Memory B cell (primary cell): ENCODE results near the gene FATE1.

ENCODE experiments used
- ATAC-seq: fragments of 150-1000 bp; cut with Tn5 transposase; 2 replicates; pipeline ENCODE4 v1.10.0; 2021; ENCODE audit warnings: low read depth, mild to moderate bottlenecking, moderate library complexity
- DNase-seq, 2 donors: peaks; one replicate each; pipeline ENCODE4 v3.0.0; 2022; ENCODE audit warnings: low spot score in 2 of 2
- H3K27ac Mint-ChIP-seq: one replicate; pipeline ENCODE4 v1.8.0; 2022; ENCODE audit warnings: mild to moderate bottlenecking, moderate library complexity, mixed read lengths
- H3K27me3 Mint-ChIP-seq: one replicate; pipeline ENCODE4 v1.8.0; 2022; ENCODE audit warnings: mixed read lengths
- H3K36me3 Mint-ChIP-seq: one replicate; pipeline ENCODE4 v1.8.0; 2022; ENCODE audit warnings: mild to moderate bottlenecking, mixed read lengths
- H3K4me1 Mint-ChIP-seq: one replicate; pipeline ENCODE4 v1.8.0; 2022; ENCODE audit warnings: mixed read lengths
- H3K4me3 Mint-ChIP-seq: one replicate; pipeline ENCODE4 v1.8.0; 2022; ENCODE audit warnings: mild to moderate bottlenecking, moderate library complexity, mixed read lengths
- H3K9me3 Mint-ChIP-seq: one replicate; pipeline ENCODE4 v1.8.0; 2022; ENCODE audit warnings: mixed read lengths

FATE1 gene

GRCh38 chrX:151714362-151714761 lies 1.5 kb upstream of the FATE1 start:
- no peaks in the 10 kb centered on the region for H3K4me1 Mint-ChIP-seq
- no peak for ATAC-seq

DNA sequence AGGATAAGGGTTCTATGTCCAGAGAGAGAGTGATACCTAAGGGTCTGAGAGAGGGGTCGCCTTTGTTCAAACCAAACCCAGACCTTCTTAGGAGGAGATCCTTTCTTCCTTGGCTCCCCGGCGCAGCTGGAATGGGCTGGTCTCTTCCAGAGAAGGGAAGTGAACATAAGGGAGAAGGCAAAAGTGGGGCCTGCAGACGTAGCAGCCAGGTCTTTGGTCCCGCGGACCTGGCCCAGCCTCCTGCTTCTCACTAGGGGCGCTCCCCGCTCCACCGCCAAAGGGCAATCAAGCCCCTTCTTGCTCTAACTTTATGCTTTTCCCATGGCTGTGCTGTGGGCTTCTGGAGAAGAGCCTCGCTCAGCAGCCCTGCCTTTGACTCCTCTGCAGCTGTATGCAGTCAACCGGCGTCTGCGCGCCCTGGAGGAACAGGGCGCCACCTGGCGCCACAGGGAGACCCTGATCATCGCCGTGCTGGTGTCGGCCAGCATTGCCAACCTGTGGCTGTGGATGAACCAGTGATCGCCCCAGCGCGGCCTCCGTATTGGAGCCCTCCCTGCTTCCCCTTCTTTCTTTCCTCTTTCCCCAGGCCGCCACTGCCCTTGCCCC lies 6.5 kb downstream of the FATE1 start:
- Mint-ChIP-seq H3K4me1 (no peaks in the 10 kb centered on the region), H3K36me3 (no peaks in the 10 kb centered on the region), H3K27me3 (peaks cover 4% of the 10 kb centered on the region), H3K9me3 (no peaks in the 10 kb centered on the region), H3K4me3 (no peak overlapping the region), H3K27ac (no peak overlapping the region)
- DNase-seq (no peak), ATAC-seq (no peak)

More at GRCh38 chrX:151714362-151714761, 1.5 kb upstream of the FATE1 start:
- no peaks in the 10 kb centered on the region for H3K36me3 Mint-ChIP-seq
- DNase-seq: no peak
- H3K9me3 Mint-ChIP-seq: no peaks in the 10 kb centered on the region
- H3K4me3 Mint-ChIP-seq: no peak overlapping the region
- H3K27ac Mint-ChIP-seq: no peak overlapping the region
- peaks cover 4% of the 10 kb centered on the region for H3K27me3 Mint-ChIP-seq

DNA sequence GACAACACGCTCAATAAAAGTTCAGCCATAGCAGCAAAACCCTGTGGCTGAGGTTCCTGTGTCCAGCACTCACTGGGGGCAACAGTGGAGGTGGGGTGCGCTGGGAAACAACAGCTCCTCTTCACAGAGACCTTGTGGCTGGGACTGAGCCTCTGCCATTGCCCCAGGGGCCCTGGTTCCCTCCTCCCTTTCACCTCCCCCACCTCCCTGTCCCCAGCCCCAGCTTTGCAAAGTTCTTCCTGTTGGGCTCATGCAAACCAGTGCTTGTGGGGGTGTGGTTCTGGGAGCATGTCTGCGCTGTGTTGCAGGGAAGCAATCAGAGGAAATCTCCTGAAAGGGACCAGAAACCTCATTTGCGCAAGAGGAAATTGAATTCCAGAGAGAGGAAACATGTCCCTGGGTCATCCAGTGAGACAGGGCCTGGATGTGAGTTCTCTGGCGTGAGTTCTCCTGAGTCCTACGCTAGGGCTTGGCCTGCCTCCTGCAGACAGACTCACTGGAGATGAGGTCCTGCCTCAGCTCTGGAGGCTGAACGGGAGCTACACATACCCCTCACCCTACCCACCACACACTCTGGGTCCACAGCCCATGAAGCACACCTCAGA lies 7.4 kb downstream of the FATE1 start:
- Mint-ChIP-seq H3K27me3 (peaks cover 3% of the 10 kb centered on the region), H3K27ac (no peak overlapping the region), H3K4me3 (no peak overlapping the region), H3K9me3 (no peaks in the 10 kb centered on the region), H3K36me3 (no peaks in the 10 kb centered on the region), H3K4me1 (no peaks in the 10 kb centered on the region)
- ATAC-seq (no peak), DNase-seq (no peak)

- no peaks in the 10 kb centered on the region for H3K36me3 Mint-ChIP-seq
- H3K4me1 Mint-ChIP-seq: no peaks in the 10 kb centered on the region
- no peaks in the 10 kb centered on the region for H3K9me3 Mint-ChIP-seq
- ATAC-seq (no peak), DNase-seq (no peak)
- H3K27me3 Mint-ChIP-seq: peaks cover 3% of the 10 kb centered on the region
- H3K4me3 Mint-ChIP-seq: no peak overlapping the region
- H3K27ac Mint-ChIP-seq: no peak overlapping the region
These were observed 8.9 kb downstream of the FATE1 start for GRCh38 chrX:151724563-151725337.

- Mint-ChIP-seq H3K27me3 (peaks cover 3% of the 10 kb centered on the region), H3K36me3 (no peaks in the 10 kb centered on the region), H3K4me3 (no peak overlapping the region), H3K4me1 (no peaks in the 10 kb centered on the region), H3K27ac (no peak overlapping the region), H3K9me3 (no peaks in the 10 kb centered on the region)
- ATAC-seq (no peak), DNase-seq (no peak)
These were observed 9.4 kb downstream of the FATE1 start for GRCh38 chrX:151725338-151725614.

DNA sequence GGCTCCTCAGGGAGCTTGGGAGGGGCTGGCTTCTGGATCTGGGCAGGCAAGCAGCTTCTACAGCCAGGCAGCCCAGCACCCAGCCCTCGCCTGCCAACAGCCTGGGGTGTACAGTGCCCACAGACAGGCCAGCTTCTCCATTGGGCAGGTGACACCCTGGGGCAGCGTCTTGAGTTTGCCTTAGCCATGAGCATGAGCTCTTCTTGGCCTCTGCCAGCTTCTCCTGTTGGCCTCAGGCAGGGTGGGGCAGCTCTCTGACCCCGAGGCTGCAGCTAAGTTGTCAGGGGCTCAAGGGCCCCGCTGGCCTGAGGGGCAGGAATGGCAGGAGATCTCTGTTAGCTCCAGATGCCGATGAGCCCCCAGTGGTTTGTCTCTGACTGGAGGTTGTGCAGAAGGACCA lies 10.9 kb downstream of the FATE1 start:
- no peaks in the 10 kb centered on the region for H3K4me1 Mint-ChIP-seq
- no peaks in the 10 kb centered on the region for H3K36me3 Mint-ChIP-seq
- H3K4me3 Mint-ChIP-seq: no peak overlapping the region
- no peaks in the 10 kb centered on the region for H3K9me3 Mint-ChIP-seq
- no peak overlapping the region for H3K27ac Mint-ChIP-seq
- H3K27me3 Mint-ChIP-seq: peaks cover 3% of the 10 kb centered on the region
- no peak for DNase-seq
- no peak for ATAC-seq

GRCh38 chrX:151727346-151727745 lies 11.5 kb downstream of the FATE1 start:
- no peaks in the 10 kb centered on the region for H3K4me1 Mint-ChIP-seq
- H3K9me3 Mint-ChIP-seq: no peaks in the 10 kb centered on the region
- no peak overlapping the region for H3K4me3 Mint-ChIP-seq
- no peak overlapping the region for H3K27ac Mint-ChIP-seq
- no peak for ATAC-seq
- no peak for DNase-seq
- peaks cover 3% of the 10 kb centered on the region for H3K27me3 Mint-ChIP-seq
- H3K36me3 Mint-ChIP-seq: no peaks in the 10 kb centered on the region

- DNase-seq (no peak), ATAC-seq (no peak)
- H3K27me3 Mint-ChIP-seq: peaks cover 2% of the 10 kb centered on the region
- no peaks in the 10 kb centered on the region for H3K36me3 Mint-ChIP-seq
- H3K27ac Mint-ChIP-seq: no peak overlapping the region
- H3K4me3 Mint-ChIP-seq: no peak overlapping the region
- no peaks in the 10 kb centered on the region for H3K4me1 Mint-ChIP-seq
- H3K9me3 Mint-ChIP-seq: no peaks in the 10 kb centered on the region
These were observed 13.4 kb downstream of the FATE1 start for GRCh38 chrX:151729056-151729725.

GRCh38 chrX:151734446-151734845 lies 18.6 kb downstream of the FATE1 start, which contains the start of gene CNGA2:
CNGA2 (plus strand) TSS chrX:151734746; CDS start chrX:151738484, 3,738 bp downstream.
- Mint-ChIP-seq H3K27ac (no peak within 1 kb of the TSS), H3K27me3 (peaks cover 9% of the 10 kb centered on the region), H3K4me3 (no peak within 1 kb of the TSS), H3K36me3 (no peaks in the 10 kb centered on the region), H3K4me1 (no peaks in the 10 kb centered on the region), H3K9me3 (no peaks in the 10 kb centered on the region)
- DNase-seq (no peak), ATAC-seq (no peak)

GRCh38 chrX:151735219-151735618 lies 19.4 kb downstream of the FATE1 start:
- H3K4me1 Mint-ChIP-seq: no peaks in the 10 kb centered on the region
- H3K27ac Mint-ChIP-seq: no peak overlapping the region
- ATAC-seq (no peak), DNase-seq (no peak)
- peaks cover 9% of the 10 kb centered on the region for H3K27me3 Mint-ChIP-seq
- H3K9me3 Mint-ChIP-seq: no peaks in the 10 kb centered on the region
- H3K36me3 Mint-ChIP-seq: no peaks in the 10 kb centered on the region
- H3K4me3 Mint-ChIP-seq: no peak overlapping the region

DNA sequence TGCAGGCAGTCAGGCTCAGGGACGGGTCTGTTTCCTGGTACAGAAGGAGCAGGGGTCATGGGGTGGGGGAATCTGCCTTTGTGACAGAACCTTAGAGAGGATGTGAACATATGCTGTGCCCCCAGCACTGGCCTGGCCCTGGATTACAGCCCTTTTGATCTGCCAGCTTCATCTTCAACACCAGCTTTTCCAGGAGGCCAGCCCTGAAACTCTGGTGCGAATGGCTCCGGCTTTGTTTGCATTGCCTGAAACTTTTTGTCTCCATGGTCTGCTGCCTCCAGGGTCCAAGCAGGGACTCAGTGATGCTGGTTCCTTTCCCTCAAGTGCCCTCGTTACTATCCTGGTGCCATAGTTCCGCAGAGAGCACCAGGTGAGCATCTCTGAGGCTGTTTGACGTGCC lies 20.9 kb downstream of the FATE1 start:
- ATAC-seq (no peak), DNase-seq (no peak)
- no peaks in the 10 kb centered on the region for H3K36me3 Mint-ChIP-seq
- no peak overlapping the region for H3K4me3 Mint-ChIP-seq
- no peaks in the 10 kb centered on the region for H3K9me3 Mint-ChIP-seq
- peaks cover 9% of the 10 kb centered on the region for H3K27me3 Mint-ChIP-seq
- no peaks in the 10 kb centered on the region for H3K4me1 Mint-ChIP-seq
- H3K27ac Mint-ChIP-seq: no peak overlapping the region

- no peak for ATAC-seq
- Mint-ChIP-seq H3K36me3 (no peaks in the 10 kb centered on the region), H3K27ac (no peak overlapping the region), H3K9me3 (no peaks in the 10 kb centered on the region), H3K27me3 (peaks cover 9% of the 10 kb centered on the region), H3K4me1 (no peaks in the 10 kb centered on the region), H3K4me3 (no peak overlapping the region)
- DNase-seq: no peak
These were observed 21.7 kb downstream of the FATE1 start for GRCh38 chrX:151737494-151737893.

DNA sequence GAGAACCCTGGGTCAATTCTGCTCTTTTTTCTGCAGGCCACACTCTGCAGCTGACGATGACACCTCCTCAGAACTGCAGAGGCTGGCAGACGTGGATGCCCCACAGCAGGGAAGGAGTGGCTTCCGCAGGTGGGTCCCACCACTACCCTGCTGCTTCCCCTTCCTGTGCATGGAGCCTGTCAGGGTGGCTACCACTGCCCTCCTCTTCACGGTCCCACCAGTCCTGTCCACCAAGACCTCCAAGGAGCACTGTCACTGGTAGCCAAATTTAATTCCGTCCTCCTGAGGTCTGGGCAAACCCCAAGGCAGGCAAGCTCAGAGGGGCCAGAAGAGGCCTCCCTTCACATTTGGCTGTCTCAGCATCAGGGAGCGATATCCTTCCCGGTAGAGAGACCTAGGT lies 22.9 kb downstream of the FATE1 start:
- Mint-ChIP-seq H3K27me3 (peaks cover 9% of the 10 kb centered on the region), H3K36me3 (no peaks in the 10 kb centered on the region), H3K4me3 (no peak overlapping the region), H3K4me1 (no peaks in the 10 kb centered on the region), H3K27ac (no peak overlapping the region), H3K9me3 (no peaks in the 10 kb centered on the region)
- DNase-seq: no peak
- no peak for ATAC-seq

DNA sequence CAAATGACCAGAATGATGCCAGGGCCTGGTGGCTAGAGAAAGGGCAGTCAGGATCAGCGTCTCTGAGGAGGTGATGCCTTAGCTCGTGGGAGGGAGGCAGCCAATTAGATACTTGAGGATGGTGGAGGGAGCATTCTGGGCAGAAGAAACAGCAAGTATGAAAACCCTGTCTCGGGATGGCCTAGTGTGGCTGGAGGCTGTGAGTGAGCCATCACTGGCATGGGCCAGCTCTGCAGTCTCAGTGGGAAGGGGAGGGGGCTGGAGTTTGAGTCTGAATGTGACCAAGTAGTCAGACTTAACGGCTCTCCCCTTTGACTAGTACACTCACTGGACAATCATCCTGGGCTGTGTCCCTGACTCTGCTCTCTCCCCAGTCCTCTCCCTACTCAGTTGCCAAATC lies 25.8 kb downstream of the FATE1 start:
- H3K27me3 Mint-ChIP-seq: peaks cover 3% of the 10 kb centered on the region
- H3K4me1 Mint-ChIP-seq: no peaks in the 10 kb centered on the region
- ATAC-seq (no peak), DNase-seq (no peak)
- H3K36me3 Mint-ChIP-seq: no peaks in the 10 kb centered on the region
- no peak overlapping the region for H3K27ac Mint-ChIP-seq
- H3K4me3 Mint-ChIP-seq: no peak overlapping the region
- no peaks in the 10 kb centered on the region for H3K9me3 Mint-ChIP-seq
